ENCODE data around the gene DLG2. TPM values are rescaled to one million over a fixed set of nuclear protein-coding genes. Genes with fewer than 3 reads are reported as not detected.

Gene DLG2
- total and polyA plus RNA-seq, 9 of the 15 experiments (the other 6 are each of a cell fraction or from before 2014, with no cell fraction given) = 0.52 to 1.6 (median 0.95) TPM

DNA sequence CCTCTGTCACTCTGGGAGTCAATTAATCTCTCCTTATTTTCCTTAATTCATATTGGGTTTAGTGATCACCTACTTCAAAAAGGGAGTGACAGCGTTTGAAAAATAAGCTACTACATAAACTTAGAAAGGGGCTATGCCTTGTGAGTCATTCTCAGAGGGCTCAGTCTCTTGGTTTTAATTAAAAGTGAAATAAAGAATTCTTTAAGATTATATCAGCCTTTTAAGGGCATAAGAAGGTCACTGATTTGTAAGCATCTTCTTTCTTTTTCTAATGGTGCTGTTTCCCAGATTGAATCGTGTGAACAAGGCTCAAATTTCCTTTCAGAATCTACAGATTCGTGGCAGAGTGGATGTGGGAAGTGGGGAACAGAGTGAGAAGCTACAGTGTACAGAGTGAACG lies 1704.8 kb downstream of the DLG2 start (continued):
- TF ChIP-seq ZNF184 (CRISPR knock-in tag; IDR thresholded peaks at IDR 0.05) = no peak
- TF ChIP-seq, protein P1, sequence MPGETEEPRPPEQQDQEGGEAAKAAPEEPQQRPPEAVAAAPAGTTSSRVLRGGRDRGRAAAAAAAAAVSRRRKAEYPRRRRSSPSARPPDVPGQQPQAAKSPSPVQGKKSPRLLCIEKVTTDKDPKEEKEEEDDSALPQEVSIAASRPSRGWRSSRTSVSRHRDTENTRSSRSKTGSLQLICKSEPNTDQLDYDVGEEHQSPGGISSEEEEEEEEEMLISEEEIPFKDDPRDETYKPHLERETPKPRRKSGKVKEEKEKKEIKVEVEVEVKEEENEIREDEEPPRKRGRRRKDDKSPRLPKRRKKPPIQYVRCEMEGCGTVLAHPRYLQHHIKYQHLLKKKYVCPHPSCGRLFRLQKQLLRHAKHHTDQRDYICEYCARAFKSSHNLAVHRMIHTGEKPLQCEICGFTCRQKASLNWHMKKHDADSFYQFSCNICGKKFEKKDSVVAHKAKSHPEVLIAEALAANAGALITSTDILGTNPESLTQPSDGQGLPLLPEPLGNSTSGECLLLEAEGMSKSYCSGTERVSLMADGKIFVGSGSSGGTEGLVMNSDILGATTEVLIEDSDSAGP (CRISPR knock-in tag; IDR thresholded peaks at IDR 0.05) = no peak
- TF ChIP-seq, protein P2, sequence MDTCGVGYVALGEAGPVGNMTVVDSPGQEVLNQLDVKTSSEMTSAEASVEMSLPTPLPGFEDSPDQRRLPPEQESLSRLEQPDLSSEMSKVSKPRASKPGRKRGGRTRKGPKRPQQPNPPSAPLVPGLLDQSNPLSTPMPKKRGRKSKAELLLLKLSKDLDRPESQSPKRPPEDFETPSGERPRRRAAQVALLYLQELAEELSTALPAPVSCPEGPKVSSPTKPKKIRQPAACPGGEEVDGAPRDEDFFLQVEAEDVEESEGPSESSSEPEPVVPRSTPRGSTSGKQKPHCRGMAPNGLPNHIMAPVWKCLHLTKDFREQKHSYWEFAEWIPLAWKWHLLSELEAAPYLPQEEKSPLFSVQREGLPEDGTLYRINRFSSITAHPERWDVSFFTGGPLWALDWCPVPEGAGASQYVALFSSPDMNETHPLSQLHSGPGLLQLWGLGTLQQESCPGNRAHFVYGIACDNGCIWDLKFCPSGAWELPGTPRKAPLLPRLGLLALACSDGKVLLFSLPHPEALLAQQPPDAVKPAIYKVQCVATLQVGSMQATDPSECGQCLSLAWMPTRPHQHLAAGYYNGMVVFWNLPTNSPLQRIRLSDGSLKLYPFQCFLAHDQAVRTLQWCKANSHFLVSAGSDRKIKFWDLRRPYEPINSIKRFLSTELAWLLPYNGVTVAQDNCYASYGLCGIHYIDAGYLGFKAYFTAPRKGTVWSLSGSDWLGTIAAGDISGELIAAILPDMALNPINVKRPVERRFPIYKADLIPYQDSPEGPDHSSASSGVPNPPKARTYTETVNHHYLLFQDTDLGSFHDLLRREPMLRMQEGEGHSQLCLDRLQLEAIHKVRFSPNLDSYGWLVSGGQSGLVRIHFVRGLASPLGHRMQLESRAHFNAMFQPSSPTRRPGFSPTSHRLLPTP (IDR thresholded peaks at IDR 0.05; ENCODE audit: borderline replicate concordance, extremely low read depth, insufficient read length) = no peak

DNA sequence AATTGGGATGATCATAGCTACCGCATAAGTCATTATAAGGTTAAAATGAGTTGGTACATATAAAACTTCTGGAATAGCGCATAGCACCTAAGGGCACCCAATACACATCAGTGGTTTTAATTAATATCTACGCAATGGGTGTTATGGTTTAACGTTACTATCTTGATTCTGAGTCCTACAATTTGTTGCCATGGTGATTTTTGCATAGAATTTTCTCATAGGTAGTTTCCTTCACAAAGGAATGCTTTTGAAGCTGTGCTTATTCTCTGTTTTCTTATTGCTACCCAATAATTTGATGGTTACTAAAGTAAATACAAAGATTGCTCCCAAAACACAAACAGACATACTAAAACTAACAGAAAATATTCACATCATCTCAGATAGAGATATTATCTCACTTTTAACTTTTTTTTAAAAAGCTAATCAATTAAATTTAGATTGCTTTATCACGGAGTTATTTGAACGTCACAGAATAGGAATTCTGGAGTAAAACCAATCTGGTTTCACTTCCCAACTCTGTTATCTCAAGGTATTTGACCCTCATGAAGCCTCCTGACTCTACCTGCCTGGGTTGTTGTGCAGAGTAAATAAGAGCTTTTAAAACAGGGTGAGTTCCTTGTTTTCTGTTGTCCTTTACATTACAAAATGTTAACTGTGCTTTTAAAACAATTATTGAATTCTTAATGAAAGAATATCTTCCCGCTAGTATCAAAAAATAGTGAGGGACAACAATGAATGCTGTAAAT lies 1705.5 kb downstream of the DLG2 start:
- Histone ChIP-seq H3K9me3 (replicated peaks; ENCODE audit: control insufficient read depth, insufficient read depth, low read depth, low read length) (no peaks in the 10 kb centered on the region), H3K4me1 (replicated peaks in 1 of 2; ENCODE audit: control insufficient read depth in 2 of 2, insufficient read depth in 2 of 2, low read length in 2 of 2) (no peaks in the 10 kb centered on the region), H3K4me2 (ENCODE audit: insufficient read depth, low read length) (no peak overlapping the region), H4K20me1 (replicated peaks; ENCODE audit: control insufficient read depth, insufficient read depth, low read length) (no peaks in the 10 kb centered on the region), H3K27ac (ENCODE audit: extremely low read depth, low read depth, low read length) (no peak overlapping the region), H3K9ac (ENCODE audit: insufficient read depth in 1 of 2, low read depth in 2 of 2, low read length in 2 of 2) (no peak overlapping the region), H3K27me3 (ENCODE audit: control insufficient read depth in 2 of 2, insufficient read depth in 2 of 2, low read length in 2 of 2) (no peaks in the 10 kb centered on the region), H3K79me2 (ENCODE audit: control insufficient read depth, insufficient read depth, low read length) (no peaks in the 10 kb centered on the region), H2AFZ (ENCODE audit: low read depth, low read length) (no peak overlapping the region), H3K9me1 (ENCODE audit: control insufficient read depth, insufficient read depth, low read length) (no peaks in the 10 kb centered on the region), H3K4me3 (no peak overlapping the region), H3K36me3 (ENCODE audit: control insufficient read depth, insufficient read depth, low read length) (no peaks in the 10 kb centered on the region)
- intact Hi-C loops (cut with micrococcal nuclease) (no loop called here), in situ Hi-C loops (cut with MboI) (no loop called here)
- DNase-seq (ENCODE audit: extremely low read depth in 1 of 4, low spot score in 3 of 4) (no peak), ATAC-seq (no peak), FAIRE-seq (no peak)
- ChIA-PET CTCF (ENCODE audit: low intra/inter-chr PET ratio) (no interaction called here), POLR2A (no interaction called here)
- 0% methylated on average over 7 of the region's 7 CpGs for WGBS (ENCODE audit: insufficient coverage, low coverage, missing lambda C conversion rate)
- BruUV-seq (replicated peaks) = no TSS peak
- TF ChIP-seq SREBF1 (IDR thresholded peaks at IDR 0.05; ENCODE audit: borderline replicate concordance, low read depth, low read length) (no peak), SRSF9 (IDR thresholded peaks at IDR 0.05; ENCODE audit: borderline replicate concordance, low read depth, low read length) (no peak), MEF2D (tag; conservative IDR thresholded peaks at IDR 0.05; ENCODE audit: low read depth) (no peak), ZFX (CRISPR knock-in tag; IDR thresholded peaks at IDR 0.05) (no peak), ZKSCAN3 (CRISPR knock-in tag; IDR thresholded peaks at IDR 0.05) (no peak), MTF1 (CRISPR knock-in tag; IDR thresholded peaks at IDR 0.05; ENCODE audit: borderline replicate concordance) (no peak), PHB (CRISPR knock-in tag; IDR thresholded peaks at IDR 0.05) (no peak), PHF20 (IDR thresholded peaks at IDR 0.05; ENCODE audit: partially characterized antibody) (no peak)
- TF ChIP-seq, protein P3, sequence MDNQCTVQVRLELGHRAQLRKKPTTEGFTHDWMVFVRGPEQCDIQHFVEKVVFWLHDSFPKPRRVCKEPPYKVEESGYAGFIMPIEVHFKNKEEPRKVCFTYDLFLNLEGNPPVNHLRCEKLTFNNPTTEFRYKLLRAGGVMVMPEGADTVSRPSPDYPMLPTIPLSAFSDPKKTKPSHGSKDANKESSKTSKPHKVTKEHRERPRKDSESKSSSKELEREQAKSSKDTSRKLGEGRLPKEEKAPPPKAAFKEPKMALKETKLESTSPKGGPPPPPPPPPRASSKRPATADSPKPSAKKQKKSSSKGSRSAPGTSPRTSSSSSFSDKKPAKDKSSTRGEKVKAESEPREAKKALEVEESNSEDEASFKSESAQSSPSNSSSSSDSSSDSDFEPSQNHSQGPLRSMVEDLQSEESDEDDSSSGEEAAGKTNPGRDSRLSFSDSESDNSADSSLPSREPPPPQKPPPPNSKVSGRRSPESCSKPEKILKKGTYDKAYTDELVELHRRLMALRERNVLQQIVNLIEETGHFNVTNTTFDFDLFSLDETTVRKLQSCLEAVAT (IDR thresholded peaks at IDR 0.05) = no peak

Measured in K562 (cell line).